HCT116 (cell line): Measurements from ENCODE around the gene BTBD9. TPM values are rescaled to one million over a fixed set of nuclear protein-coding genes. Genes with fewer than 3 reads are reported as not detected.

Experiments
- ATAC-seq: fragments of 200-7000 bp; cut with Tn5 transposase; 2 replicates; pipeline ENCODE4 v1.9.1; 2020; ENCODE audit warnings: mild to moderate bottlenecking, moderate library complexity
- BruUV-seq: library from RNA; stranded (reverse); fragments of 400-500 nt; replicated peaks from 2 replicates; lab custom pipeline; 2021; lab: Mats Ljungman, UMichigan
- CTCF ChIA-PET: fragments of 300-600 bp; sonication (Branson Sonifier 250); formaldehyde crosslinking; loops from one replicate; lab custom pipeline; 2021; ENCODE audit warnings: antibody characterized with exemption; lab: Charles Lee
- POLR2A ChIA-PET: fragments of 300-600, 350-600 bp; sonication (Branson Sonifier 250); formaldehyde crosslinking; loops from one replicate; lab custom pipeline; 2021; ENCODE audit warnings: antibody characterized with exemption; lab: Charles Lee
- RAD21 ChIA-PET, 2 experiments: fragments of 300-600 bp; sonication (Branson Sonifier 250); formaldehyde crosslinking; loops; one replicate each; lab custom pipeline; 2023; ENCODE audit warnings: low total read pairs in 2 of 2; ENCODE audit not compliant: uncharacterized antibody in 2 of 2, unreplicated experiment in 2 of 2, low non-redundant PET in 1 of 2; lab: Charles Lee
- DNase-seq: peaks from one replicate; pipeline ENCODE4 v3.0.0-alpha.2; 2010; ENCODE audit warnings: low read depth, low spot score
- H2AFZ ChIP-seq: fragments of 200-600 bp; shearing (Covaris generic), sonication (generic); 2 replicates; pipeline ENCODE4 v1.6.1; 2017; ENCODE audit warnings: low read depth, mixed run types, mixed read lengths, antibody characterized with exemption, low read length; ENCODE audit not compliant: poor library complexity, severe bottlenecking
- H3K27ac ChIP-seq: 2 replicates; pipeline ENCODE4 v1.5.1; 2012; ENCODE audit warnings: low read depth, low read length
- H3K27me3 ChIP-seq: fragments of 200-600 bp; sonication (generic); 2 replicates; pipeline ENCODE4 v1.6.1; 2016; ENCODE audit warnings: mixed run types, low read length, mixed read lengths; ENCODE audit not compliant: insufficient read depth
- H3K36me3 ChIP-seq, 2 experiments: fragments of 200-500 bp in 1 of 2; fragments of 200-600 bp in 1 of 2; sonication (Bioruptor generic) in 1 of 2; sonication (generic) in 1 of 2; 2 replicates each; pipeline versions ENCODE4 v1.5.1 to v1.6.1; 2014 to 2016; ENCODE audit warnings: low read length in 2 of 2, inconsistent platforms in 1 of 2, mixed read lengths in 1 of 2, mixed run types in 1 of 2; ENCODE audit not compliant: insufficient read depth in 2 of 2, control insufficient read depth in 1 of 2
- H3K4me1 ChIP-seq, 2 experiments: fragments of 200-600 bp in 1 of 2; sonication (generic) in 1 of 2; 2 replicates each; pipeline versions ENCODE4 v1.5.1 to v1.6.1; 2012 to 2017; ENCODE audit warnings: low read length in 2 of 2, inconsistent platforms in 1 of 2, mild to moderate bottlenecking in 1 of 2, mixed read lengths in 1 of 2, mixed run types in 1 of 2, moderate library complexity in 1 of 2; ENCODE audit not compliant: insufficient read depth in 2 of 2, control insufficient read depth in 1 of 2
- H3K4me2 ChIP-seq: fragments of 200-600 bp; sonication (generic); 2 replicates; pipeline ENCODE4 v1.6.1; 2017; ENCODE audit warnings: mixed run types, low read length, mixed read lengths
- H3K4me3 ChIP-seq, 2 experiments: fragments of 200-600 bp in 1 of 2; sonication (generic) in 1 of 2; replicated peaks in 1 of 2; 2 replicates each; pipeline ENCODE4 v1.5.1; 2011 to 2016; ENCODE audit warnings: low read length in 2 of 2, control low read depth in 1 of 2, low read depth in 1 of 2, mild to moderate bottlenecking in 1 of 2, mixed read lengths in 1 of 2, mixed run types in 1 of 2
- H3K79me2 ChIP-seq: fragments of 200-600 bp; sonication (generic); 2 replicates; pipeline ENCODE4 v1.6.1; 2017; ENCODE audit warnings: mild to moderate bottlenecking, mixed run types, low read length, moderate library complexity, mixed read lengths; ENCODE audit not compliant: insufficient read depth
- H3K9ac ChIP-seq: fragments of 200-600 bp; sonication (generic); 2 replicates; pipeline ENCODE4 v1.6.1; 2016; ENCODE audit warnings: low read length, mixed read lengths
- H3K9me2 ChIP-seq: fragments of 200-600 bp; sonication (generic), shearing (Covaris generic); 2 replicates; pipeline ENCODE4 v1.6.1; 2017; ENCODE audit warnings: mixed run types, mild to moderate bottlenecking, moderate library complexity; ENCODE audit not compliant: insufficient read depth
- H3K9me3 ChIP-seq, 2 experiments: fragments of 200-500 bp in 1 of 2; fragments of 200-600 bp in 1 of 2; sonication (Bioruptor generic) in 1 of 2; sonication (generic) in 1 of 2; 2 replicates each; pipeline ENCODE4 v1.6.1; 2014 to 2017; ENCODE audit warnings: low read length in 2 of 2, mixed read lengths in 2 of 2, inconsistent platforms in 1 of 2, low read depth in 1 of 2, mild to moderate bottlenecking in 1 of 2, mixed run types in 1 of 2, moderate library complexity in 1 of 2; ENCODE audit not compliant: control insufficient read depth in 1 of 2, insufficient read depth in 1 of 2
- H4K20me1 ChIP-seq: fragments of 200-600 bp; sonication (generic), shearing (Covaris generic); 2 replicates; pipeline ENCODE4 v1.6.1; 2017; ENCODE audit warnings: mixed run types, mild to moderate bottlenecking, moderate library complexity; ENCODE audit not compliant: insufficient read depth
- CEBPB ChIP-seq: IDR thresholded peaks from 2 replicates; pipeline ENCODE4 v1.6.1; 2012; ENCODE audit warnings: low read depth
- EGR1 ChIP-seq: IDR thresholded peaks from 2 replicates; pipeline ENCODE4 v1.6.1; 2012; ENCODE audit warnings: low read depth
- EZH2 ChIP-seq: fragments of 200-600 bp; sonication (generic); IDR thresholded peaks from 2 replicates; pipeline ENCODE4 v1.6.1; 2017; ENCODE audit warnings: antibody characterized with exemption, mixed run types
- EZH2phosphoT487 ChIP-seq: fragments of 200-600 bp; IDR thresholded peaks from 2 replicates; pipeline ENCODE4 v1.6.1; 2018; ENCODE audit warnings: antibody characterized with exemption, borderline replicate concordance
- JUND ChIP-seq: IDR thresholded peaks from 2 replicates; pipeline ENCODE4 v1.6.1; 2012
- POLR2A ChIP-seq: IDR thresholded peaks from 2 replicates; pipeline ENCODE4 v1.7.0; 2011; ENCODE audit warnings: borderline replicate concordance; ENCODE audit not compliant: insufficient read depth, insufficient read length; ENCODE audit errors: extremely low read depth
- POLR2AphosphoS5 ChIP-seq: IDR thresholded peaks from 2 replicates; pipeline ENCODE4 v1.6.1; 2011; ENCODE audit warnings: mild to moderate bottlenecking, low read depth, low read length, moderate library complexity
- RAD21 ChIP-seq: IDR thresholded peaks from 2 replicates; pipeline ENCODE4 v1.6.1; 2012; ENCODE audit warnings: low read depth, mild to moderate bottlenecking
- SIN3A ChIP-seq: IDR thresholded peaks from 2 replicates; pipeline ENCODE4 v1.6.1; 2012; ENCODE audit warnings: low read depth
- SRF ChIP-seq: IDR thresholded peaks from 2 replicates; pipeline ENCODE4 v1.6.1; 2012; ENCODE audit warnings: low read depth
- TCF7L2 ChIP-seq: IDR thresholded peaks from 2 replicates; pipeline ENCODE4 v1.7.0; 2011; ENCODE audit warnings: borderline replicate concordance, inconsistent platforms; ENCODE audit not compliant: insufficient read depth, insufficient read length; ENCODE audit errors: extremely low read depth
- ZFX ChIP-seq: fragments of 450-650 bp; IDR thresholded peaks from 2 replicates; pipeline ENCODE4 v1.6.1; 2017
- intact Hi-C: fragments of 100-400 bp; cut with micrococcal nuclease; formaldehyde crosslinking; loops from 2 replicates; pipeline ENCODE4 v1.10.0; 2022
- total RNA-seq: library from RNA; stranded (reverse); gene quantifications from one replicate; pipeline ENCODE4 v1.2.1, GENCODE V29; 2021; ENCODE audit not compliant: unreplicated experiment
- TF ChIP-seq, protein P1 (sequence below), 3 experiments: fragments of 200-600 bp in 1 of 3; sonication (generic) in 1 of 3; IDR thresholded peaks in 2 of 3; conservative IDR thresholded peaks in 1 of 3; 2 replicates each; pipeline ENCODE4 v1.5.1; 2012 to 2017; ENCODE audit warnings: low read depth in 2 of 3, low read length in 2 of 3, antibody characterized with exemption in 1 of 3, borderline replicate concordance in 1 of 3, control low read depth in 1 of 3, mild to moderate bottlenecking in 1 of 3, mixed read lengths in 1 of 3, mixed run types in 1 of 3, moderate library complexity in 1 of 3; ENCODE audit not compliant: insufficient read depth in 1 of 3
- TF ChIP-seq, protein P2 (sequence below): IDR thresholded peaks from 2 replicates; pipeline ENCODE4 v1.6.1; 2012; ENCODE audit warnings: low read depth
- TF ChIP-seq, protein P3 (sequence below): IDR thresholded peaks from 2 replicates; pipeline ENCODE4 v1.6.1; 2012
- TF ChIP-seq, protein P4 (sequence below): IDR thresholded peaks from 2 replicates; pipeline ENCODE4 v1.6.1; 2012

Gene BTBD9
- total RNA-seq, 1 experiment from 2014 or later = 10.9 TPM

DNA sequence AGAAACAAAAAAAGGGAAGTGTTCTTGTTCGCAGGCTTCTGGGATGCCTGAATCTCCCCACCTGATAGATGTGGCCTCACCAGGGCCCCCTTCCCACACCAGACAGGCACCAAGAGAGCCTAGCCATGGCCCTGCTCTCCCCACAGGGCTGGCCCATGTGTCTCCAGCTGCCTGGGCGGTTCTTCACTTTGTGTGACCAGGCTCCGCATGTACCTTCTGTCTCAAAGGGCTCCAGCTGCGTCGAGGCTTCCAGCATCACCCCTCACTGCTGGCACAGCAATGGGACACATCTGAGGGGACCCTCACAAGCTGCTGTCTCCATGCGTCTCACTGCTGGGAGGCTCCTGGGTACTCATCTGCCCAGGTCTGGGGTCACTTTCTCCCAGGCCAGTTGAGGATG is 457.3 kb downstream of the BTBD9 start (continued):
- TF ChIP-seq POLR2AphosphoS5 = no peak
- no peak for TF ChIP-seq JUND
- TF ChIP-seq EGR1 = no peak
- no peak for TF ChIP-seq SRF
- TF ChIP-seq, protein P1, sequence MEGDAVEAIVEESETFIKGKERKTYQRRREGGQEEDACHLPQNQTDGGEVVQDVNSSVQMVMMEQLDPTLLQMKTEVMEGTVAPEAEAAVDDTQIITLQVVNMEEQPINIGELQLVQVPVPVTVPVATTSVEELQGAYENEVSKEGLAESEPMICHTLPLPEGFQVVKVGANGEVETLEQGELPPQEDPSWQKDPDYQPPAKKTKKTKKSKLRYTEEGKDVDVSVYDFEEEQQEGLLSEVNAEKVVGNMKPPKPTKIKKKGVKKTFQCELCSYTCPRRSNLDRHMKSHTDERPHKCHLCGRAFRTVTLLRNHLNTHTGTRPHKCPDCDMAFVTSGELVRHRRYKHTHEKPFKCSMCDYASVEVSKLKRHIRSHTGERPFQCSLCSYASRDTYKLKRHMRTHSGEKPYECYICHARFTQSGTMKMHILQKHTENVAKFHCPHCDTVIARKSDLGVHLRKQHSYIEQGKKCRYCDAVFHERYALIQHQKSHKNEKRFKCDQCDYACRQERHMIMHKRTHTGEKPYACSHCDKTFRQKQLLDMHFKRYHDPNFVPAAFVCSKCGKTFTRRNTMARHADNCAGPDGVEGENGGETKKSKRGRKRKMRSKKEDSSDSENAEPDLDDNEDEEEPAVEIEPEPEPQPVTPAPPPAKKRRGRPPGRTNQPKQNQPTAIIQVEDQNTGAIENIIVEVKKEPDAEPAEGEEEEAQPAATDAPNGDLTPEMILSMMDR (IDR thresholded peaks at IDR 0.05 in 2 of 3, conservative IDR thresholded peaks at IDR 0.05 in 1 of 3; ENCODE audit: borderline replicate concordance in 1 of 3, insufficient read depth in 1 of 3, low read depth in 2 of 3, low read length in 2 of 3) = no peak
- no peak for TF ChIP-seq RAD21
- no peak for TF ChIP-seq ZFX
- TF ChIP-seq, all 23 proteins: peak for 0

DNA sequence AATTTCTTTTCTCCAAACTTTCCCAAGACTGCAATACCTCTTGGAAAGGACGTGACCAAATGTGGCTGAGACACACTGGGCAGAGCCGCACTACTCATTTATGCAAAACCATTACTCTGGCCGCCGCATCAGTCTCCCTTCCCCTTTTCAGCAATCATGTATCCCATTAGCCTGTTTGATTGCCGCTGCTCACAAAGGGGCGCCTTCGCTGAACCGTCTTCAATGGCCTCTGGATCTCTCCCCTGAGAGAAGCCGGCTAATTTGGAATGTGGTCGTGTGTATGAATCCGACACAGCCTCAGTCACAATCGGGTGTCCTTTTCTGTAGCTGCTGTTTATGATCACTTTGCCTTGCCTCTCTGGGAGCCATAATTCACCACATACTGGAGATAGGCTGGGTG is 459.1 kb downstream of the BTBD9 start:
- ChIA-PET CTCF (no interaction called here), RAD21 (no interaction called here), POLR2A (no interaction called here)
- Histone ChIP-seq H3K27ac (no peak overlapping the region), H3K36me3 (no peaks in the 10 kb centered on the region), H3K27me3 (no peaks in the 10 kb centered on the region), H3K4me1 (no peaks in the 10 kb centered on the region), H3K9me2 (no peaks in the 10 kb centered on the region), H3K9me3 (no peaks in the 10 kb centered on the region), H3K4me2 (no peak overlapping the region), H4K20me1 (no peaks in the 10 kb centered on the region), H3K79me2 (no peaks in the 10 kb centered on the region), H2AFZ (no peak overlapping the region), H3K4me3 (no peak overlapping the region), H3K9ac (no peak overlapping the region)
- intact Hi-C loops = no loop called here
- no peak for DNase-seq
- no TSS peak for BruUV-seq
- ATAC-seq = no peak
- TF ChIP-seq, protein P1 (IDR thresholded peaks at IDR 0.05 in 2 of 3, conservative IDR thresholded peaks at IDR 0.05 in 1 of 3; ENCODE audit: borderline replicate concordance in 1 of 3, insufficient read depth in 1 of 3, low read depth in 2 of 3, low read length in 2 of 3) = no peak
- TF ChIP-seq, protein P2, sequence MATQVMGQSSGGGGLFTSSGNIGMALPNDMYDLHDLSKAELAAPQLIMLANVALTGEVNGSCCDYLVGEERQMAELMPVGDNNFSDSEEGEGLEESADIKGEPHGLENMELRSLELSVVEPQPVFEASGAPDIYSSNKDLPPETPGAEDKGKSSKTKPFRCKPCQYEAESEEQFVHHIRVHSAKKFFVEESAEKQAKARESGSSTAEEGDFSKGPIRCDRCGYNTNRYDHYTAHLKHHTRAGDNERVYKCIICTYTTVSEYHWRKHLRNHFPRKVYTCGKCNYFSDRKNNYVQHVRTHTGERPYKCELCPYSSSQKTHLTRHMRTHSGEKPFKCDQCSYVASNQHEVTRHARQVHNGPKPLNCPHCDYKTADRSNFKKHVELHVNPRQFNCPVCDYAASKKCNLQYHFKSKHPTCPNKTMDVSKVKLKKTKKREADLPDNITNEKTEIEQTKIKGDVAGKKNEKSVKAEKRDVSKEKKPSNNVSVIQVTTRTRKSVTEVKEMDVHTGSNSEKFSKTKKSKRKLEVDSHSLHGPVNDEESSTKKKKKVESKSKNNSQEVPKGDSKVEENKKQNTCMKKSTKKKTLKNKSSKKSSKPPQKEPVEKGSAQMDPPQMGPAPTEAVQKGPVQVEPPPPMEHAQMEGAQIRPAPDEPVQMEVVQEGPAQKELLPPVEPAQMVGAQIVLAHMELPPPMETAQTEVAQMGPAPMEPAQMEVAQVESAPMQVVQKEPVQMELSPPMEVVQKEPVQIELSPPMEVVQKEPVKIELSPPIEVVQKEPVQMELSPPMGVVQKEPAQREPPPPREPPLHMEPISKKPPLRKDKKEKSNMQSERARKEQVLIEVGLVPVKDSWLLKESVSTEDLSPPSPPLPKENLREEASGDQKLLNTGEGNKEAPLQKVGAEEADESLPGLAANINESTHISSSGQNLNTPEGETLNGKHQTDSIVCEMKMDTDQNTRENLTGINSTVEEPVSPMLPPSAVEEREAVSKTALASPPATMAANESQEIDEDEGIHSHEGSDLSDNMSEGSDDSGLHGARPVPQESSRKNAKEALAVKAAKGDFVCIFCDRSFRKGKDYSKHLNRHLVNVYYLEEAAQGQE = no peak
- TF ChIP-seq, protein P3, sequence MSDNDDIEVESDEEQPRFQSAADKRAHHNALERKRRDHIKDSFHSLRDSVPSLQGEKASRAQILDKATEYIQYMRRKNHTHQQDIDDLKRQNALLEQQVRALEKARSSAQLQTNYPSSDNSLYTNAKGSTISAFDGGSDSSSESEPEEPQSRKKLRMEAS = no peak
- no peak for TF ChIP-seq TCF7L2
- TF ChIP-seq EZH2phosphoT487 = no peak
- TF ChIP-seq CEBPB = no peak
- no peak for TF ChIP-seq SIN3A
- TF ChIP-seq, protein P4, sequence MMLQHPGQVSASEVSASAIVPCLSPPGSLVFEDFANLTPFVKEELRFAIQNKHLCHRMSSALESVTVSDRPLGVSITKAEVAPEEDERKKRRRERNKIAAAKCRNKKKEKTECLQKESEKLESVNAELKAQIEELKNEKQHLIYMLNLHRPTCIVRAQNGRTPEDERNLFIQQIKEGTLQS = no peak
- TF ChIP-seq EZH2 = no peak
- TF ChIP-seq JUND = no peak
- TF ChIP-seq SRF = no peak
- TF ChIP-seq POLR2A = no peak
